Measurements from ENCODE around the gene OR52B4. TPM values are rescaled to one million over a fixed set of nuclear protein-coding genes. Genes with fewer than 3 reads are reported as not detected.
"Not testable (repeated sequence)": the region's sequence is repeated elsewhere in the genome, so short reads cannot be mapped to it uniquely, and the experiment has no call there.

Gene OR52B4
- total RNA-seq, 2 experiments from 2014 or later, result not detected

DNA sequence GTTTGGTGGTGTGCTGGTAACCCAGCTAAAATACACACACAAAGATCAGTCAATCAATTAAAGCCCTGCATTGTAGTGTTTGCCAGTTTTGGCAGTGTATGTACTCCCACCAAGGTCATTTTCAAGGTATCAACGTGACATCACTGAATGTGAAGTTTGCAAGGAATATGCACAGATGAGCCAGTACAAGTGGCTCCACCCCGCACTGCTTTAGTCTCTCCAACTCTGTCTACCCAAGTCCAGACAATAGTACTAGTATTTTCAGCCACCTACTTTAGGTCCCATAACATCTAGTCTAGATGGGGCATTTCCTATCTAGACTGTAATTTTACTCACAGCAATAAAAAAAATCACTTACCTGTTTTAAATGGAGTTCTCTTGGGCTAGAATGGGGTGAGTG is 22.8 kb downstream of the OR52B4 start:
- CTCF ChIA-PET; intact Hi-C loops (cut with micrococcal nuclease): not testable (repeated sequence)

GRCh38 chr11:4334356-4334755 is 33.8 kb downstream of the OR52B4 start:
- H3K4me1 Mint-ChIP-seq (ENCODE audit: low read depth); CTCF ChIA-PET; intact Hi-C loops (cut with micrococcal nuclease); H3K36me3 Mint-ChIP-seq; H3K27ac Mint-ChIP-seq; DNase-seq; H3K4me3 Mint-ChIP-seq; H3K27me3 Mint-ChIP-seq; POLR2A ChIA-PET; H3K9me3 Mint-ChIP-seq: not testable (repeated sequence)

More for the DNA sequence above, 22.8 kb downstream of the OR52B4 start:
- H3K4me3 Mint-ChIP-seq; H3K36me3 Mint-ChIP-seq; H3K9me3 Mint-ChIP-seq; H3K27ac Mint-ChIP-seq; DNase-seq; H3K27me3 Mint-ChIP-seq; POLR2A ChIA-PET; H3K4me1 Mint-ChIP-seq (ENCODE audit: low read depth): not testable (repeated sequence)

Other genes starting within 250 kb of the OR52B4 start
- 10 to 100 TPM; 39.2 to 40.3 TPM for gene TRIM21, start 25.3 kb upstream of the OR52B4 start, total RNA-seq
- gene OR52K2, start 80.9 kb upstream of the OR52B4 start, total RNA-seq, result not detected
- not detected for gene OR52K1, start 114.3 kb upstream of the OR52B4 start, total RNA-seq
- not detected for gene OR52M1, start 176.8 kb upstream of the OR52B4 start, total RNA-seq
- gene OR52I2, start 213.4 kb upstream of the OR52B4 start, total RNA-seq, result not detected
- not detected for gene OR52I1, start 225.7 kb upstream of the OR52B4 start, total RNA-seq
- 1 to 10 TPM; 8.7 to 9.2 TPM for gene TRIM68, start 239.8 kb upstream of the OR52B4 start, total RNA-seq

All from activated CD4-positive, alpha-beta memory T cell treated with anti-CD3 and anti-CD28 coated beads for 36 hours (primary cell).